NK-92 treated with Interleukin-12 subunit alpha and Interleukin-12 subunit beta, amount 100 ng/mL, for 24 hours (cell line): ENCODE measurements around the gene SPATA31A6.
"Not testable (repeated sequence)": the region's sequence is repeated elsewhere in the genome, so short reads cannot be mapped to it uniquely, and the experiment has no call there.

Source experiments
- DNase-seq: peaks from one replicate; lab custom pipeline; 2025; lab: John Stamatoyannopoulos, UW

SPATA31A6 gene

DNA sequence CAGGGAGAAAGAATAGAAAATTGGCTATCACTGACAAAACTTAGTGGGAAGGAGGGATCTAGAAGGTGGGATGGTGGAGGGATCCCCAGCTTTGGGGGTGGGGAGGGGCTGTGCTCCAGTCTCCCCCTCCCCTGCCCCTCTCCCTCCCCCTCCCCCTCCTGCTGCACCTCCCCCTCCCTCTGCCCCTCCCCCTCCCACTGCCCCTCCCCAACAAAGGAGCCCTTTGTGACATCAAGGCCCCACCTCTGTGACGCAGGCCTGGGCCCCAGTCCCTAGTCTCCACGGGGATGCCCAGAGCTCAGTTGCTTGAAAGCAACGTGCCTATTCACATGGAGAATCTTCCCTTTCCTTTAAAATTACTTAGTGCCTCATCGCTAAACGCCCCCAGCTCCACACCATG, at the start of gene SPATA31A6:
TSS of gene SPATA31A6 (plus strand) at position 301 of the 400 bp plus-strand sequence. CDS start at position 330, 29 bp downstream.
- not testable (repeated sequence) for DNase-seq

DNA sequence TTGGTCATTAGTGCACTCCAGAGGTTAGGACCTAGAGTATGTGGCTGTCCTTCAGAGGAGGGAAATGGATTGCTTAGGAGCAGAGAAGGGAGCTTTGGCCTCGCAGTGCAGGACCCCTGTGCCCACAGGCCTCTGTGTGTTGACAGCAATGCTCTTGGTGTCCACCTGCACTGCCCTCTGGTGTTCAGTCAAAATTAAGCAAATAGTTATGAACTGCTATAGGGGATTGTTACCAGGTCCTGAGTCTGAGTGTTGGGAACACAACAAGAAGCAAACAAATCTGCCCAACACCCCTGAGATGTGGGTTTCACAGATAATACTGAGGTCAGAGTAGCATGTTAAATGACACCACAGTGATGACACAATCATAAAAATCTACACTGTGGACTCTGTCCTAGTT, 23.2 kb upstream of the SPATA31A6 start:
- DNase-seq = not testable (repeated sequence)

DNA sequence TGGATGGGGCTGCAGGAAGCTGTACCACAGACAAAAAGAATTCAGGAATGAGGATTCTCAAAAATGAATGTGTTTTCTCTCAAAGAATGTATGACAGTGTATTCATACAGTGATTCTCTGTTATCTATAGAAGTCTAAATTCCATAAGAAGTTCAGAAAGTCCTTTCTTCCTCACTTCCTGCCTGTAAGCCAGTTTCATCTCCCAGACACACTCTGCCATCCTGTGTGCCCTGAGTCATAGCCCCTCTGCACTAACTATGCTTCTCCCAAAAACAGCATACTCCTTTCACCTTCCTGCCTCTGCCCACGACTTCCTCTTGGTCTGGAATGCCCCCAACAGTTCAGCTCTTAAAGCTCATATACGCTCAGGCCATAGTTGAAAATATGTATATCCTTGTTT, 36.4 kb downstream of the SPATA31A6 start:
- not testable (repeated sequence) for DNase-seq

DNA sequence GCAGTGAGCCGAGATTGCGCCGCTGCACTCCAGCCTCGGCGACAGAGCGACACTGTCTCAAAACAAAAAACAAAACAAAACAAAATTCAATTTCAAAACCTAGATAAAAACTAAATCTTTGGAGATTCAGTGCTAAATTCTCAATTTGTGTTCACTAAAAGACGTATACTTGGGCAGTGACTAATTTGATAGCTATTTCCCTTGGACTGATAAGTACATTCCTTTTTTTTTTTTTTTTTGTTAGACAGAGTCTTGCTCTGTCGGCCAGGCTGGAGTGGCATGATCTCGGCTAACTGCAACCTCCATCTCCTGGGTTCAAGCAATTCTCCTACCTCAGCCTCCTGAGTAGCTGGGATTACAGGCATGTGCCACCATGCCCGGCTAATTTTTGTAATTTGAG, 39.8 kb downstream of the SPATA31A6 start:
- not testable (repeated sequence) for DNase-seq

DNA sequence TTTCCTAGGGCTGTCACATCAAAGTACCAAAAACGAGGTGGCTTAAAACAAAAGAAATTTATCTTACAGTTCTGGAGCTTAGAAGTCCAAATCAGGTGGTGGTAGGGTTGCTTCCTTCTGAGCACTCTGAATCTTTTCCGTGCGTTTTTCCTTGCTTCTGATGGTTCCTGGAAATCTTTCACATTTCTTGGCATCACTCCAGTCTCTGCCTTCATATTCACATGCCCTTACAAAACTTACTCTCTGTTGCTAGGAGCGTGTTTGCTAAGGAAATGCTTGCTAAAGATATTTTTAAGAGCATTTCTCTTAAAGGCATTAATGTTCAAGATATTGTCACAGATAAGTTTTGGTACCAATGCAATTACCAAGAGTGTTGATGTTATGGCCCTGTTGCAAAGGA, 49.6 kb downstream of the SPATA31A6 start:
- not testable (repeated sequence) for DNase-seq

DNA sequence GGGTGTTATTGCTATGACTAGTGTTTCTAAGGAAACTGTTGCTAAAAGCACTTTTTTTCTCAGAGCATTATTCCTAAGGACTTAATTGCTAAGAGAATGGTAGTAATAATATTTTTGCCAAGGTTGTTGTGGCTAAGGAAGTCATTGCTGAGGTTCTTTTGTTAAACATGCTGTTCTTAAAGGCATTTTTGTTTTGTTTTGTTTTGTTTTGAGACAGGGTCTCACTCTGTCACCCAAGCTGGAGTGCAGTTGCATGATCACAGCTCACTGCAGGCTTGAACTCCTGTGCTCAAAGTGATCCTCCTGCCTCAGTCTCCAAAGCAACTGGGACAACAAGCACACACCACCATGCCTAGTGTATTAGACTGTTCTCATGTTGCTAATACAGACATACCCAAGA, 51.2 kb downstream of the SPATA31A6 start:
- DNase-seq = not testable (repeated sequence)

DNA sequence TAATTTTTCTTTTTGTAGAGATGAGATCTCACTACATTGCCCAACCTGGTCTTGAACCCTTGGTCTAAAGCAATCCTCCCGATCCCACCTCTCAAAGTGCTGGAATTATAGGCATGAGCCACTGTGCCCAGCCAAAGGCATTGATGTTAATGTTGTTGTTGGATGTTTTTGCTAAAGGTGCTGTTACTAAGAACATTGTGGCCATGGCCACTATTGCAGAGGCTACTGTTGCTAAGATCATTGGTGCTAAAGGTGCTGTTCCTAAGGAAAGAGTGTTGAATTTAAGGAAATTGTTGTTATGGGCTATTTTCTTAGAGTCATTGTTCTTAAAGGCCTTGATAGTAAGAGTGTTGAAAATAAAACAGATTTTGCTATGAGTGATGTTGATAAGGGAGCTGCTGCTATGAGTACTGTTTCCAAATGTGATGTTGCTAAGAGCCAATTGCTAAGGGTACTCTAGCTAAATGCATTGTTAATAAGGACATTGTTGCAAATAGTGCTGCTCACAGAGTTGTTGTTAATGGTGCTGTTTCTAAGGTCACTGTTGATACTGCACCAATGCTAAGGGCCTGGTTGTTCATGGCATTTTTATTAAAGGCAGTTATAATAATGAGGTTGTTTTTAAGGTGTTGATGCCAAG, 52.0 kb downstream of the SPATA31A6 start:
- DNase-seq = not testable (repeated sequence)

DNA sequence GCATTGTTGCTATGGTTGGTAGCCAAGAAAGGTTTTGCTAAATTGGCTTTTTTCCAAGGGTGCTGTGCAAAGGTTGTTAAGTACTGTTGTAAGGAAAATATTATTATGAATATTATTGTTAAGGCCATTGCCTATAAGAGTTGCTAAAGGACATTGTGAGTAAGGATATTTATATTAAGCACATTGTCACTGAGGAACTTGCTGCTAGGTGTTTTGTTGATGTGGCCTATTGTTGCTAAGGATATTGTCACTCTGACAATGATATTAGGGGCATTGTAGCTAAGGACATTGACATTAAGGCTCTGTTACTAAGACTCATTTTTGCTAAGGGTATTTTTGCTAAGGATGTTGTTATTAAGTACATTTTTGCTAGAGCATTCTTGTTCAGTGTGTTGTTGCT, 52.6 kb downstream of the SPATA31A6 start:
- not testable (repeated sequence) for DNase-seq

DNA sequence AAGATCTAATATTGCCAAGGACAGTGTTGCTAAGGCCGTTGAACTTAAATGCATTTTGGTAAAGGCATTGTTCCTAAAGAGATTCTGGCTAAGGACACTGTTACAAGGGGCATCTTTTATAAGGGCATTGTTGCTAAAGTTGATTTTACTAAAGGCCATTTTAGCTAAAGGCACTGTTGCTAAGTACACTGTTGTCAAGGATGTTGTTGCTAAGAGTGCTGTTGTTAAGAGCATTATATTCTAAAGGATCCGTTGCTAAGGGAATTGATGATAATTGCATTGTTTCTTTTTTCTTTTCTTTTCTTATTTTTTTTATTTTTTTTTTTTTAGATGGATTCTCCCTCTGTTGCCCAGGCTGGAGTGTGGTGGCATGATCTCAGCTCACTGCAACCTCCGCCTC, 53.9 kb downstream of the SPATA31A6 start:
- DNase-seq = not testable (repeated sequence)

DNA sequence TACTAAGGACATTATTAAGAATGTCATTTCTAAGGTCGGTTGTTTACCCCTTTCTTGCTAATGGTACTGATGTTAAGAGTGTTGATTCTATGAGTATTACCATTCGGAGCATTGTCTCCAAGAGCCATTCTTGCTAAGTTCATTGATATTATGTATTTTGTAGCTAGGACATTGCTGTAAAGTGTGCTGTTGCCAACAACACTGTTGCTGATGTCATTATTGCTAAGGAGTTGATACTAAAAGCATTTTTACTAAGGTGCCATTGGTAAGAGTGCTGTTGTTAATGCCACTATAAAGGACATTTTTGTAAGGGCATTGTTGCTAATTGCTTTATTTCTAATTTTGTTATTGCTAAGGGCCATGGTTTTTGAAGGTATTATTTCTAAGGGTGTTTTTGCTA, 55.4 kb downstream of the SPATA31A6 start:
- not testable (repeated sequence) for DNase-seq
